Mesenchymal stem cell (in vitro differentiated cells and primary cell): ENCODE data around the gene VWA1.
A peak's percentile ranks its signal among the peaks of the same experiment; 100 is the strongest.

Experiments
- DNase-seq: peaks from one replicate; pipeline ENCODE4 v3.0.0-alpha.2; 2013
- H2AFZ ChIP-seq: one replicate; pipeline ENCODE4 v1.6.1; 2013; ENCODE audit warnings: low read depth, mild to moderate bottlenecking, control low read depth, inconsistent platforms, low read length, moderate library complexity
- H2AK5ac ChIP-seq: 2 replicates; pipeline ENCODE4 v1.6.1; 2013; ENCODE audit warnings: low read length, moderate library complexity, mild to moderate bottlenecking, inconsistent platforms; ENCODE audit not compliant: severe bottlenecking
- H2BK120ac ChIP-seq: one replicate; pipeline ENCODE4 v1.6.1; 2013; ENCODE audit warnings: low read depth, mild to moderate bottlenecking, inconsistent platforms, low read length, moderate library complexity
- H2BK12ac ChIP-seq, 2 experiments: one replicate each; pipeline ENCODE4 v1.6.1; 2013; ENCODE audit warnings: inconsistent platforms in 2 of 2, low read length in 2 of 2, mild to moderate bottlenecking in 2 of 2, moderate library complexity in 2 of 2, control low read depth in 1 of 2
- H2BK15ac ChIP-seq: one replicate; pipeline ENCODE4 v1.6.1; 2013; ENCODE audit warnings: mild to moderate bottlenecking, low read depth, inconsistent platforms; ENCODE audit not compliant: poor library complexity, severe bottlenecking
- H2BK5ac ChIP-seq: 2 replicates; pipeline ENCODE4 v1.6.1; 2013; ENCODE audit warnings: low read depth, mild to moderate bottlenecking, low read length, control low read depth, inconsistent platforms; ENCODE audit not compliant: poor library complexity, severe bottlenecking
- H3K14ac ChIP-seq, 2 experiments: one replicate each; pipeline ENCODE4 v1.6.1; 2013; ENCODE audit warnings: inconsistent platforms in 2 of 2, low read length in 2 of 2, control low read depth in 1 of 2, mild to moderate bottlenecking in 1 of 2, moderate library complexity in 1 of 2
- H3K18ac ChIP-seq, 2 experiments: one replicate each; pipeline ENCODE4 v1.6.1; 2013; ENCODE audit warnings: inconsistent platforms in 2 of 2, low read length in 2 of 2, control low read depth in 1 of 2, low read depth in 1 of 2, mild to moderate bottlenecking in 1 of 2
- H3K23ac ChIP-seq, 2 experiments: one replicate each; pipeline ENCODE4 v1.6.1; 2013; ENCODE audit warnings: inconsistent platforms in 2 of 2, low read length in 2 of 2, mild to moderate bottlenecking in 2 of 2, moderate library complexity in 2 of 2, control low read depth in 1 of 2
- H3K27ac ChIP-seq: 2 replicates; pipeline ENCODE4 v1.5.1; 2013; ENCODE audit warnings: mild to moderate bottlenecking, moderate library complexity, low read length, control low read depth, inconsistent platforms; ENCODE audit not compliant: poor library complexity, severe bottlenecking
- H3K27me3 ChIP-seq, 2 experiments: 2 replicates each; pipeline versions ENCODE4 v1.6.1 to v1.7.0; 2013; ENCODE audit warnings: low read length in 2 of 2, mild to moderate bottlenecking in 2 of 2, moderate library complexity in 2 of 2, control low read depth in 1 of 2, inconsistent platforms in 1 of 2; ENCODE audit not compliant: control insufficient read depth in 1 of 2, insufficient read depth in 1 of 2
- H3K36me3 ChIP-seq, 2 experiments: 2 replicates each; pipeline versions ENCODE4 v1.6.1 to v1.7.0; 2013; ENCODE audit warnings: low read length in 2 of 2, control low read depth in 1 of 2, inconsistent platforms in 1 of 2, low read depth in 1 of 2, mild to moderate bottlenecking in 1 of 2; ENCODE audit not compliant: insufficient read depth in 2 of 2, control insufficient read depth in 1 of 2
- H3K4ac ChIP-seq, 2 experiments: one replicate each; pipeline ENCODE4 v1.6.1; 2013; ENCODE audit warnings: inconsistent platforms in 2 of 2, low read length in 2 of 2, mild to moderate bottlenecking in 2 of 2, moderate library complexity in 2 of 2, control low read depth in 1 of 2, low read depth in 1 of 2
- H3K4me1 ChIP-seq: 2 replicates; pipeline ENCODE4 v1.6.1; 2013; ENCODE audit warnings: low read depth, low read length, control low read depth; ENCODE audit not compliant: control insufficient read depth, insufficient read depth
- H3K4me2 ChIP-seq: 2 replicates; pipeline ENCODE4 v1.6.1; 2013; ENCODE audit warnings: low read length, mild to moderate bottlenecking, inconsistent platforms; ENCODE audit not compliant: poor library complexity, severe bottlenecking
- H3K4me3 ChIP-seq, 2 experiments: 2 replicates each; pipeline versions ENCODE4 v1.5.1 to v1.7.0; 2013; ENCODE audit warnings: low read length in 2 of 2, mild to moderate bottlenecking in 2 of 2, control low read depth in 1 of 2, low read depth in 1 of 2; ENCODE audit not compliant: insufficient read depth in 1 of 2
- H3K79me1 ChIP-seq: replicated peaks from 2 replicates; pipeline ENCODE4 v1.6.1; 2013; ENCODE audit warnings: mild to moderate bottlenecking, control low read depth, low read length, inconsistent platforms; ENCODE audit not compliant: poor library complexity, severe bottlenecking
- H3K9ac ChIP-seq: 2 replicates; pipeline ENCODE4 v1.7.0; 2013; ENCODE audit warnings: mild to moderate bottlenecking, low read length, moderate library complexity
- H3K9me3 ChIP-seq: 2 replicates; pipeline ENCODE4 v1.7.0; 2013; ENCODE audit warnings: mild to moderate bottlenecking, low read length; ENCODE audit not compliant: control insufficient read depth
- H4K8ac ChIP-seq: one replicate; pipeline ENCODE4 v1.6.1; 2013; ENCODE audit warnings: inconsistent platforms, mild to moderate bottlenecking, low read length, moderate library complexity
- H4K91ac ChIP-seq: one replicate; pipeline ENCODE4 v1.6.1; 2013; ENCODE audit warnings: mild to moderate bottlenecking, low read length, inconsistent platforms
- whole genome bisulfite sequencing: methylation state at CpG from one replicate; pipeline ENCODE4 v1.1.7; 2013; ENCODE audit warnings: mixed read lengths; 5-methylcytosine and 5-hydroxymethylcytosine counted together

VWA1 gene

DNA sequence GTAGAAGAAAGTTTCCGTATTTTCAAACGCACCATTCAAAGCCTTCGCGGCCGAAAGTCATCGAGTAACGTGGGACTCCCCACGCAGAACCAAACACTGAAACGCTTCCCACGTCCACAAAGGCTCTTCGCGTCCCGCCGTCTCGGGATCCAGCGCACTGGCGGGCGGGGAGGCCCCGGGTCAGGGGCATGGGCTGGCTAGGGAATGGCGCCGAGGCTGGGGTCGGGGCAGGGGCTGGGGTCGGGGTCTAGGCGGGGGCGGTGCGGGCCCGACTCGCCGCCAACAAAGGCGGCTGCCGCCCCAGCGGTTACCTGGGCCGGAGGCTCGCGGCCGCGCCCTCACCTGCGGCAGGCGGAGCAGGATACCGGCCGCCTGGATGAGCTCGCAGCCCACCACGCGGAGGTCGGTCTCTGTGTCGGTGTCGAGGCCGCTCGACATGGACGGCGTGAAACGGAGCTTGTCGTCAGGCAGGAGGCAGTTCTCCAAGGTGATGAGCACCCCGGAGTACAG, 36.8 kb upstream of the VWA1 start:
- peaks cover 64 to 68% of the 10 kb centered on the region in 2 experiments for H3K36me3 ChIP-seq
- H3K14ac ChIP-seq, result peak overlapping the region in 1 of 2 experiments; percentile 98
- peak overlapping the region; percentile 89 to 98 for H3K4me3 ChIP-seq
- H3K79me1 ChIP-seq, result peaks cover 1% of the 10 kb centered on the region
- H2BK15ac ChIP-seq, result peak overlapping the region; percentile 60
- H2AFZ ChIP-seq, result no peak overlapping the region
- H3K9ac ChIP-seq, result peak overlapping the region; percentile 95
- no peaks in the 10 kb centered on the region for H3K27me3 ChIP-seq
- peak overlapping the region; percentile 41 for H3K27ac ChIP-seq
- peak overlapping the region in 1 of 2 experiments; percentile 34 for H3K23ac ChIP-seq
- WGBS, result 2% methylated on average over 33 of the region's 54 CpGs
- peak overlapping the region in 1 of 2 experiments; percentile 60 for H2BK12ac ChIP-seq
- H3K4me2 ChIP-seq, result peak overlapping the region; percentile 87
- H4K91ac ChIP-seq, result peak overlapping the region; percentile 94
- peaks cover 34% of the 10 kb centered on the region for H3K4me1 ChIP-seq
- peak overlapping the region; percentile 94 to 98 for H3K18ac ChIP-seq
- H2AK5ac ChIP-seq, result peak overlapping the region; percentile 53
- peak overlapping the region; percentile 97 for H4K8ac ChIP-seq
- H2BK5ac ChIP-seq, result no peak overlapping the region
- H2BK120ac ChIP-seq, result peak overlapping the region; percentile 93
- no peak for DNase-seq
- H3K9me3 ChIP-seq, result no peaks in the 10 kb centered on the region
- peak overlapping the region; percentile 97 to 99 for H3K4ac ChIP-seq

DNA sequence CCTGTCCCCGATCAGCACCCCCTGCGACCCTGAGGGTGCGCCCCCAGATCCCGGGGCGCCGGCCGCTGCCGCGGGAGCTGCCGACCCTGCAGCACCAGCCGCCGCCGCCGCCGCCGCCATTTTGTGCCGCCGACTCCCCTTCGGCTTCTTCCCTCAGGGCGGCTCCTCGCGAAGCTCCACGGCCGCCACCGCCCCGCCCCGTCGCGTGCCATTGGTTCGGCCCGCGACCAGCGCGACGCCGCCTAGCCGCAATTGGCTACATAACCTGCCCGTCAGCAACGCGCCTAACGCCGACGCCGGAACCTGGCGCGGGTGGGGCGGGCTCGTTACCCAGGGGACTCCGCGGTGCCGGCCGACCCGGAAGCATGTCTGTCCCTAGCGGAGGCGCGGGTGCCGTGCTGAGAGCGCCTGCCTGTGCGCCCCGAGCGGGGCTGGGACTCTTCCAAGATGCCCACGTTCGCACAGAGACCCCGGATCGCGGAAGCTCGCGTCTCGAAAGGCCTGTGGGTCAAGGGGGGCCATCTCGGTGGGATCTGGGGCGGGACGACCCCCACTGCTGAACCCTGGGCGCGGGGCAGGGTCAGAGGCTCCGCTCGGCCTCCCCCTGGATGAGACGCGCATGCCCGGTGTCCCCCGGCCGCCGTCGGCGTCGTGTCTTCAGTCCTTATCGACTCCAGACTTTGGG, 36.2 kb upstream of the VWA1 start, which contains the start of gene CCNL2:
TSS of gene CCNL2 (minus strand) at position 149 of the 685 bp plus-strand sequence. CDS start at position 120, 29 bp downstream.
- H2AK5ac ChIP-seq, result peak within 1 kb of the TSS; percentile 53
- peak within 1 kb of the TSS; percentile 76 for H2BK5ac ChIP-seq
- peak within 1 kb of the TSS; percentile 93 for H2BK120ac ChIP-seq
- peak within 1 kb of the TSS; percentile 98 to 99 for H3K4me3 ChIP-seq
- under 1% methylated on average over 66 of the region's 86 CpGs for WGBS
- H3K79me1 ChIP-seq, result no peaks in the 10 kb centered on the region
- peak within 1 kb of the TSS in 1 of 2 experiments; percentile 60 for H2BK12ac ChIP-seq
- peak within 1 kb of the TSS in 1 of 2 experiments; percentile 98 for H3K14ac ChIP-seq
- H2BK15ac ChIP-seq, result peak within 1 kb of the TSS; percentile 60
- H4K91ac ChIP-seq, result peak within 1 kb of the TSS; percentile 95
- peak within 1 kb of the TSS; percentile 91 for H3K4me2 ChIP-seq
- H3K36me3 ChIP-seq, result peaks cover 62 to 65% of the 10 kb centered on the region in 2 experiments
- peak; percentile 98 for DNase-seq
- peak within 1 kb of the TSS; percentile 98 for H3K18ac ChIP-seq
- H3K27me3 ChIP-seq, result no peaks in the 10 kb centered on the region
- peak within 1 kb of the TSS; percentile 97 for H4K8ac ChIP-seq
- peak within 1 kb of the TSS; percentile 98 for H3K9ac ChIP-seq
- no peaks in the 10 kb centered on the region for H3K9me3 ChIP-seq
- peak within 1 kb of the TSS; percentile 83 for H3K27ac ChIP-seq
- H2AFZ ChIP-seq, result peak within 1 kb of the TSS; percentile 36
- peak within 1 kb of the TSS in 1 of 2 experiments; percentile 89 for H3K23ac ChIP-seq
- peaks cover 35% of the 10 kb centered on the region for H3K4me1 ChIP-seq
- H3K4ac ChIP-seq, result peak within 1 kb of the TSS; percentile 97 to 99

DNA sequence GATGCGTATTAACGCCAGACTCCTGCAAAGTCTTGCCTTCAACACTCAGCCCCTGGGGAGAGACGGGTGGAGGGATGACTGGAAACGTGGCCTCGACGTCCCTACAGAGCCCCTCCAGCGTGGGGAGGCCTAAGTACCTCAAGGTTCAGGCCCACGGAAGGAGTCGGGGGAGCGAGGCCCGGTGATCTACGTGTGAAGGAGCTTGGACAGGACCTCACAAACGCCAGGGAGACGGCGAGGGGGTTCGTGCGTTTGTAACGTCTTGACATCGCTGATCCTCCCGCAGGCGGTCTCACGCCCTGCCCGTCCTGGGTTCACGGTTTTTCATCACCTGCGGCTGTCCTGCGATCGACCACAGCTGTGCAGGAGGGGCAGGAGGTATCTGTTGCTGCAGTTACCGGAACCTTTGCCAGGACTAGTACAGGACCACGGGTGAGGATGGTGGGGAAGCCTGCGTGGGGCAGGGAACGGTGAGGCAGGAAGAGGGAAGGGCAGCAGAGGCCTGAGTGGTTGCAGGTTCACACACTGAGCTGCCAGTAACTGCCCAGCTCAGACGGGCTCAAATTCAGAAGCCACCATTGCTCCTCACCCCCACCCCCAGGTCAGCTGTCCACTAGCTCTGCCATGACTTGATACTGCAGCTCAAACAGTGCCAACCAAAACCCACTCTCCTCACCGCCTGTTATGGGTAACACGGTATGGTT, 35.5 kb upstream of the VWA1 start:
- DNase-seq, result peak; percentile 40
- Histone ChIP-seq H3K79me1 (no peaks in the 10 kb centered on the region), H3K23ac (peak overlapping the region in 1 of 2 experiments; percentile 86), H3K4me3 (peak overlapping the region; percentile 95 to 99), H2BK120ac (no peak overlapping the region), H3K36me3 (peaks cover 63 to 66% of the 10 kb centered on the region in 2 experiments), H2BK12ac (peak overlapping the region in 1 of 2 experiments; percentile 51), H3K4ac (peak overlapping the region; percentile 83 to 98), H3K4me2 (peak overlapping the region; percentile 91), H4K91ac (peak overlapping the region; percentile 95), H2BK5ac (peak overlapping the region; percentile 76), H3K27ac (peak overlapping the region; percentile 83), H2AFZ (peak overlapping the region; percentile 36), H3K9ac (peak overlapping the region; percentile 98), H3K18ac (peak overlapping the region; percentile 88 to 98), H3K14ac (peak overlapping the region in 1 of 2 experiments; percentile 98), H2BK15ac (no peak overlapping the region), H3K27me3 (no peaks in the 10 kb centered on the region), H3K4me1 (peaks cover 35% of the 10 kb centered on the region), H4K8ac (peak overlapping the region; percentile 95), H2AK5ac (peak overlapping the region; percentile 29), H3K9me3 (no peaks in the 10 kb centered on the region)
- WGBS, result 8% methylated on average over 34 of the region's 34 CpGs
